K562 (cell line): ENCODE data around the gene CDH12. TPM values are rescaled to one million over a fixed set of nuclear protein-coding genes. Genes with fewer than 3 reads are reported as not detected.

ENCODE experiments used
- ATAC-seq: fragments of 200-7000 bp; cut with Tn5 transposase; 3 replicates; pipeline ENCODE4 v1.9.1; 2020; ENCODE audit warnings: moderate library complexity
- BruUV-seq: library from RNA; stranded (reverse); fragments of 400-500 nt; replicated peaks from 2 replicates; lab custom pipeline; 2021; lab: Mats Ljungman, UMichigan
- CTCF ChIA-PET: fragments of 300-600 bp; formaldehyde crosslinking; extraction: SDS; loops from one replicate; lab custom pipeline; 2021; ENCODE audit warnings: low intra/inter-chr PET ratio; lab: Yijun Ruan, JAX
- POLR2A ChIA-PET: fragments of 300-600, 350-650 bp; sonication (Branson Sonifier 250); formaldehyde crosslinking; extraction: SDS; loops from one replicate; lab custom pipeline; 2021; ENCODE audit warnings: antibody characterized with exemption, inconsistent platforms; lab: Yijun Ruan, JAX
- DNase-seq, 4 experiments: peaks; one replicate each; pipeline versions ENCODE4 v3.0.0 to v3.0.0-alpha.2; 2011 to 2018; ENCODE audit warnings: low spot score in 3 of 4, mixed read lengths in 3 of 4; ENCODE audit errors: extremely low read depth in 1 of 4
- FAIRE-seq: peaks from 2 replicates; lab custom pipeline; 2011; peaks lifted over from hg19 to GRCh38; lab: Jason Lieb, UNC
- H2AFZ ChIP-seq: 2 replicates; pipeline ENCODE4 v1.6.0; 2011; ENCODE audit warnings: low read depth, low read length, control low read depth, inconsistent platforms
- H3K27ac ChIP-seq: fragments of 200-600 bp; 3 replicates; pipeline ENCODE4 v1.8.0; 2011; ENCODE audit warnings: low read depth, mild to moderate bottlenecking, control low read depth, inconsistent platforms, low read length, moderate library complexity, mixed read lengths; ENCODE audit errors: extremely low read depth
- H3K27me3 ChIP-seq, 2 experiments: fragments of 300-600 bp in 1 of 2; 2 replicates in 1 of 2; 3 replicates in 1 of 2; pipeline versions ENCODE4 v1.6.0 to v1.8.0; 2011; ENCODE audit warnings: inconsistent platforms in 2 of 2, low read length in 2 of 2, mild to moderate bottlenecking in 1 of 2, mixed read lengths in 1 of 2, moderate library complexity in 1 of 2; ENCODE audit not compliant: control insufficient read depth in 2 of 2, insufficient read depth in 2 of 2
- H3K36me3 ChIP-seq: fragments of 300-600 bp; 3 replicates; pipeline ENCODE4 v1.8.0; 2011; ENCODE audit warnings: mild to moderate bottlenecking, low read length, inconsistent platforms; ENCODE audit not compliant: control insufficient read depth, insufficient read depth
- H3K4me1 ChIP-seq, 2 experiments: fragments of 200-600 bp in 1 of 2; replicated peaks in 1 of 2; 2 replicates in 1 of 2; 3 replicates in 1 of 2; pipeline versions ENCODE4 v1.5.1 to v1.8.0; 2011; ENCODE audit warnings: inconsistent platforms in 2 of 2, low read length in 2 of 2, mild to moderate bottlenecking in 1 of 2, mixed read lengths in 1 of 2, moderate library complexity in 1 of 2; ENCODE audit not compliant: control insufficient read depth in 2 of 2, insufficient read depth in 2 of 2
- H3K4me2 ChIP-seq: 2 replicates; pipeline ENCODE4 v1.6.1; 2011; ENCODE audit warnings: low read length, control low read depth, inconsistent platforms, mixed read lengths; ENCODE audit not compliant: insufficient read depth
- H3K4me3 ChIP-seq: fragments of 200-600 bp; sonication (generic), shearing (Covaris generic); 2 replicates; pipeline ENCODE4 v1.5.1; 2016; ENCODE audit warnings: control low read depth, inconsistent platforms
- H3K79me2 ChIP-seq: fragments of 200-600 bp; 3 replicates; pipeline ENCODE4 v1.8.0; 2011; ENCODE audit warnings: low read length, inconsistent platforms; ENCODE audit not compliant: control insufficient read depth, insufficient read depth
- H3K9ac ChIP-seq, 2 experiments: 2 replicates each; pipeline versions ENCODE4 v1.6.0 to v1.6.1; 2011; ENCODE audit warnings: low read depth in 2 of 2, low read length in 2 of 2, control low read depth in 1 of 2, inconsistent platforms in 1 of 2, mild to moderate bottlenecking in 1 of 2, mixed read lengths in 1 of 2; ENCODE audit not compliant: insufficient read depth in 1 of 2
- H3K9me1 ChIP-seq: one replicate; pipeline ENCODE4 v1.6.0; 2011; ENCODE audit warnings: inconsistent platforms, mild to moderate bottlenecking, low read length, moderate library complexity; ENCODE audit not compliant: control insufficient read depth, insufficient read depth
- H3K9me3 ChIP-seq: replicated peaks from 2 replicates; pipeline ENCODE4 v1.5.1; 2011; ENCODE audit warnings: low read depth, low read length, inconsistent platforms; ENCODE audit not compliant: control insufficient read depth, insufficient read depth
- H4K20me1 ChIP-seq: replicated peaks from 2 replicates; pipeline ENCODE4 v1.6.1; 2011; ENCODE audit warnings: low read length, inconsistent platforms, mixed read lengths; ENCODE audit not compliant: control insufficient read depth, insufficient read depth
- HDAC8 ChIP-seq: fragments of 450-650 bp; IDR thresholded peaks from 2 replicates; pipeline ENCODE4 v1.6.1; 2016; ENCODE audit warnings: mild to moderate bottlenecking, missing genetic modification characterization, moderate library complexity, missing compliant biosample characterization
- JUN ChIP-seq, 2 experiments: sonication (generic) in 1 of 2; formaldehyde crosslinking in 1 of 2; IDR thresholded peaks; 2 replicates each; pipeline versions ENCODE4 v1.6.1 to v1.8.0; 2012 to 2022; ENCODE audit warnings: borderline replicate concordance in 2 of 2, mild to moderate bottlenecking in 2 of 2, improper control_type of control experiment in 1 of 2, low read depth in 1 of 2, low read length in 1 of 2, missing genetic modification reagents in 1 of 2
- MXI1 ChIP-seq: IDR thresholded peaks from 2 replicates; pipeline ENCODE4 v1.6.1; 2011; ENCODE audit warnings: low read depth, mild to moderate bottlenecking, improper control_type of control experiment, low read length
- NFE2L1 ChIP-seq: fragments of 450-650 bp; IDR thresholded peaks from 2 replicates; pipeline ENCODE4 v1.6.1; 2016; ENCODE audit warnings: missing genetic modification characterization, low read depth, mild to moderate bottlenecking, missing compliant biosample characterization, moderate library complexity, borderline replicate concordance
- NR3C1 ChIP-seq: sonication (generic); formaldehyde crosslinking; IDR thresholded peaks from 2 replicates; pipeline ENCODE4 v1.8.1; 2022; ENCODE audit warnings: missing genetic modification reagents
- ZNF778 ChIP-seq: fragments of 450-650 bp; formaldehyde crosslinking; IDR thresholded peaks from 2 replicates; pipeline ENCODE4 v1.4.0; 2020; ENCODE audit warnings: mild to moderate bottlenecking, moderate library complexity
- ZNF830 ChIP-seq: fragments of 250-450 bp; sonication (Bioruptor Pico); IDR thresholded peaks from 2 replicates; pipeline ENCODE4 v1.5.0; 2021; ENCODE audit warnings: mild to moderate bottlenecking
- WGBS: fragments of 100-300 bp; shearing (Covaris generic); methylation state at CpG from one replicate; pipeline ENCODE4 v1.1.6; 2016; ENCODE audit warnings: low coverage, mixed read lengths; ENCODE audit not compliant: insufficient coverage; ENCODE audit errors: missing lambda C conversion rate; 5-methylcytosine and 5-hydroxymethylcytosine counted together
- in situ Hi-C: fragments of 300-500 bp; cut with MboI; formaldehyde crosslinking; loops from 4 replicates; pipeline ENCODE4 v1.15.0; 2018; ENCODE audit warnings: inconsistent platforms, mixed read lengths
- intact Hi-C: fragments of 100-400 bp; cut with micrococcal nuclease; formaldehyde crosslinking; loops from 2 replicates; pipeline ENCODE4 v1.14.2; 2022
- polyA plus RNA-seq, 8 experiments: library from polyadenylated mRNA; depleted of rRNA in 4 of 8; stranded (reverse) in 5 of 8; unstranded in 3 of 8; fragments of >200 nt; fragmentation: Nextera tagmentation in 2 of 8; fragmentation: Illumina TruSeq in 1 of 8; extraction: Ambion mirVana in 2 of 8; extraction: Trizol in 1 of 8; gene quantifications; 2 replicates each; pipeline versions ENCODE4 v1.2.1 to v1.2.3, GENCODE V29; 2011 to 2014; ENCODE audit warnings: inconsistent platforms in 1 of 8, missing spikeins in 1 of 8
- total RNA-seq, 7 experiments: library from RNA; depleted of rRNA in 6 of 7; stranded (reverse); fragments of >200 nt in 6 of 7; fragmentation: Illumina TruSeq in 2 of 7; extraction: Trizol in 2 of 7; gene quantifications; 2 replicates each; pipeline versions ENCODE4 v1.2.1 to v1.2.3, GENCODE V29; 2011 to 2021; ENCODE audit warnings: low replicate concordance in 1 of 7
- TF ChIP-seq, protein P1 (sequence below): sonication (generic); formaldehyde crosslinking; IDR thresholded peaks from 2 replicates; pipeline ENCODE4 v1.8.0; 2022; ENCODE audit warnings: missing genetic modification reagents, mild to moderate bottlenecking, borderline replicate concordance
- TF ChIP-seq, protein P2 (sequence below): sonication (generic); formaldehyde crosslinking; IDR thresholded peaks from 2 replicates; pipeline ENCODE4 v1.8.0; 2022; ENCODE audit warnings: mild to moderate bottlenecking, missing genetic modification reagents, borderline replicate concordance

Gene CDH12
- total and polyA plus RNA-seq, 9 of the 15 experiments (the other 6 are each of a cell fraction or from before 2014, with no cell fraction given), result 0.03 to 1.7 (median 0.37) TPM

DNA sequence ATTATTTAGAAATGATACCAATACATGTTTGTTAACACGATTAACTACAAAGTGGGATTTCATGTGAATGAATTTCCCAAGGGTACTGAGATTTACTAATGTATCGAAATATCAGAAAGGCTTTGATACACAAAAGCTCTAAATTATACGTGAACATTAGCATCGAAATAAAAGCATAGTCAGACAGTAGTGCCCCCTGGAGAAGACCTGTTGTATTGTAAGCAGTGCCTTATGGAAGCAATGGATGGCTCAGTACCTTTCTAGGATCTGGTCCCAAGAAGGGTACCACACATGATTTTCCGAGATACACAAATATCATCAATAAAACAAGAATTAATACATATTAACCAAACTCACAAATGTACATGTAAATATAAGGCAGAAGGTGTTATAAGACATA lies 153.8 kb downstream of the CDH12 start:
- Histone ChIP-seq H3K4me3 (no peak overlapping the region), H3K9me3 (no peaks in the 10 kb centered on the region; the same call in 1 of the 2 replicates), H3K79me2 (no peaks in the 10 kb centered on the region), H3K36me3 (no peaks in the 10 kb centered on the region), H3K9ac (no peak overlapping the region), H2AFZ (no peak overlapping the region), H3K27ac (no peak overlapping the region), H3K9me1 (no peaks in the 10 kb centered on the region), H3K4me2 (no peak overlapping the region), H3K4me1 (no peaks in the 10 kb centered on the region), H3K27me3 (no peaks in the 10 kb centered on the region), H4K20me1 (no peaks in the 10 kb centered on the region)
- intact Hi-C loops (no loop called here), in situ Hi-C loops (no loop called here)
- no TSS peak for BruUV-seq
- FAIRE-seq (no peak), DNase-seq (no peak), ATAC-seq (no peak)
- TF ChIP-seq ZNF778, result no peak
- TF ChIP-seq MXI1, result no peak
- ChIA-PET CTCF (no interaction called here), POLR2A (no interaction called here)
- WGBS, result 2% methylated on average over 5 of the region's 5 CpGs

DNA sequence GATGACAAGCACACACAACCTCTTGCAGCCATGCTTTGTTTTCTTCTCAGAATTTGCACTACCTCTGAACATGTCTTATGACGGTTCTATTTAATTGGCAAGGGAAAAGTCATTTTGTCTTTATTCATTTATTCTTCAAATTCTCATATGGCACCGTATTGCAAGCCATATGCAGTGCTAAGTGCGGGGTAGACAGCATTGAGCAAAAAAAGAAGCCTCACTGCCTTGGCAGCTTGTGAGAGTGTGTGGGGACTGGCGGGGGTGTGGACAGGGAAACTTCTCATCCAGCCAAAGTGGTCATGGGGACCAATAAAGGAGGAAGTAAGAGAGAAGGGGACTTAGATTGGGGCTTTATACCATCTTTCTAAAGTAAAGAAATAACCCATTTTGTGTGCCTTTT lies 160.0 kb downstream of the CDH12 start:
- intact Hi-C loops (no loop called here), in situ Hi-C loops (no loop called here)
- Histone ChIP-seq H4K20me1 (no peaks in the 10 kb centered on the region), H3K4me2 (no peak overlapping the region), H3K79me2 (no peaks in the 10 kb centered on the region), H3K9me3 (no peaks in the 10 kb centered on the region; the same call in 1 of the 2 replicates), H3K4me1 (no peaks in the 10 kb centered on the region), H3K4me3 (no peak overlapping the region), H3K27me3 (no peaks in the 10 kb centered on the region), H3K36me3 (no peaks in the 10 kb centered on the region), H3K27ac (no peak overlapping the region), H2AFZ (no peak overlapping the region), H3K9me1 (no peaks in the 10 kb centered on the region), H3K9ac (no peak overlapping the region)
- ChIA-PET POLR2A (no interaction called here), CTCF (no interaction called here)
- WGBS, result 0% methylated on average over 4 of the region's 4 CpGs
- ATAC-seq (no peak), DNase-seq (no peak), FAIRE-seq (no peak)
- no peak for TF ChIP-seq ZNF830 (CRISPR knock-in tag)
- TF ChIP-seq JUN (IDR thresholded peaks at IDR 0.05; ENCODE audit: borderline replicate concordance, low read depth, low read length), result no peak
- TF ChIP-seq JUN (CRISPR knock-in tag; IDR thresholded peaks at IDR 0.05; ENCODE audit: borderline replicate concordance), result no peak
- TF ChIP-seq, protein P1, sequence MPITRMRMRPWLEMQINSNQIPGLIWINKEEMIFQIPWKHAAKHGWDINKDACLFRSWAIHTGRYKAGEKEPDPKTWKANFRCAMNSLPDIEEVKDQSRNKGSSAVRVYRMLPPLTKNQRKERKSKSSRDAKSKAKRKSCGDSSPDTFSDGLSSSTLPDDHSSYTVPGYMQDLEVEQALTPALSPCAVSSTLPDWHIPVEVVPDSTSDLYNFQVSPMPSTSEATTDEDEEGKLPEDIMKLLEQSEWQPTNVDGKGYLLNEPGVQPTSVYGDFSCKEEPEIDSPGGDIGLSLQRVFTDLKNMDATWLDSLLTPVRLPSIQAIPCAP, result no peak
- TF ChIP-seq, protein P2, sequence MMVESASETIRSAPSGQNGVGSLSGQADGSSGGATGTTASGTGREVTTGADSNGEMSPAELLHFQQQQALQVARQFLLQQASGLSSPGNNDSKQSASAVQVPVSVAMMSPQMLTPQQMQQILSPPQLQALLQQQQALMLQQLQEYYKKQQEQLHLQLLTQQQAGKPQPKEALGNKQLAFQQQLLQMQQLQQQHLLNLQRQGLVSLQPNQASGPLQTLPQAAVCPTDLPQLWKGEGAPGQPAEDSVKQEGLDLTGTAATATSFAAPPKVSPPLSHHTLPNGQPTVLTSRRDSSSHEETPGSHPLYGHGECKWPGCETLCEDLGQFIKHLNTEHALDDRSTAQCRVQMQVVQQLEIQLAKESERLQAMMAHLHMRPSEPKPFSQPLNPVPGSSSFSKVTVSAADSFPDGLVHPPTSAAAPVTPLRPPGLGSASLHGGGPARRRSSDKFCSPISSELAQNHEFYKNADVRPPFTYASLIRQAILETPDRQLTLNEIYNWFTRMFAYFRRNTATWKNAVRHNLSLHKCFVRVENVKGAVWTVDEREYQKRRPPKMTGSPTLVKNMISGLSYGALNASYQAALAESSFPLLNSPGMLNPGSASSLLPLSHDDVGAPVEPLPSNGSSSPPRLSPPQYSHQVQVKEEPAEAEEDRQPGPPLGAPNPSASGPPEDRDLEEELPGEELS (CRISPR knock-in tag), result no peak
- TF ChIP-seq HDAC8 (tag), result no peak
- TF ChIP-seq NR3C1 (CRISPR knock-in tag), result no peak
- no peak for TF ChIP-seq NFE2L1 (tag)
- BruUV-seq, result no TSS peak
